Measurements from ENCODE around the gene TRIM26.

TRIM26 gene

GRCh38 chr6:30158475-30159040 is 54.6 kb downstream of the TRIM26 start:
- TF ChIP-seq ZFX (IDR thresholded peaks at IDR 0.05) (no peak), CTCF (conservative IDR thresholded peaks at IDR 0.05) (no peak)

GRCh38 chr6:30157999-30158398 is 55.2 kb downstream of the TRIM26 start:
- H3K27ac ChIP-seq = no peak overlapping the region
- TF ChIP-seq ZFX (IDR thresholded peaks at IDR 0.05) = no peak
- TF ChIP-seq CTCF (conservative IDR thresholded peaks at IDR 0.05) = no peak

More at GRCh38 chr6:30158475-30159040, 54.6 kb downstream of the TRIM26 start:
- no peak overlapping the region for H3K27ac ChIP-seq

- H3K27ac ChIP-seq = no peak overlapping the region
These were observed 55.6 kb downstream of the TRIM26 start for GRCh38 chr6:30157581-30157980.

GRCh38 chr6:30156774-30157173 is 56.4 kb downstream of the TRIM26 start:
- no peak for TF ChIP-seq ZFX (IDR thresholded peaks at IDR 0.05)
- no peak for TF ChIP-seq CTCF (conservative IDR thresholded peaks at IDR 0.05)
- H3K27ac ChIP-seq = no peak overlapping the region

More at GRCh38 chr6:30157581-30157980, 55.6 kb downstream of the TRIM26 start:
- TF ChIP-seq CTCF (conservative IDR thresholded peaks at IDR 0.05) (no peak), ZFX (IDR thresholded peaks at IDR 0.05) (no peak)

- H3K27ac ChIP-seq = no peak overlapping the region
- TF ChIP-seq CTCF (conservative IDR thresholded peaks at IDR 0.05) = no peak
- TF ChIP-seq ZFX (IDR thresholded peaks at IDR 0.05) = no peak
These were observed 57.0 kb downstream of the TRIM26 start for GRCh38 chr6:30156262-30156599.

- TF ChIP-seq ZFX (IDR thresholded peaks at IDR 0.05) (no peak), CTCF (conservative IDR thresholded peaks at IDR 0.05) (no peak)
These were observed 57.5 kb downstream of the TRIM26 start for GRCh38 chr6:30155520-30156261.

GRCh38 chr6:30154709-30155519 is 58.3 kb downstream of the TRIM26 start:
- H3K27ac ChIP-seq = no peak overlapping the region
- TF ChIP-seq CTCF (conservative IDR thresholded peaks at IDR 0.05) = no peak
- TF ChIP-seq ZFX (IDR thresholded peaks at IDR 0.05) = no peak

More at GRCh38 chr6:30155520-30156261, 57.5 kb downstream of the TRIM26 start:
- H3K27ac ChIP-seq = no peak overlapping the region
